ENCODE results near the gene CHCHD1. TPM values are rescaled to one million over a fixed set of nuclear protein-coding genes. Genes with fewer than 3 reads are reported as not detected.

CHCHD1 gene
- polyA plus RNA-seq, 2 of the 4 experiments (the other 2 are of a cell fraction): 75.4 to 80.6 TPM

DNA sequence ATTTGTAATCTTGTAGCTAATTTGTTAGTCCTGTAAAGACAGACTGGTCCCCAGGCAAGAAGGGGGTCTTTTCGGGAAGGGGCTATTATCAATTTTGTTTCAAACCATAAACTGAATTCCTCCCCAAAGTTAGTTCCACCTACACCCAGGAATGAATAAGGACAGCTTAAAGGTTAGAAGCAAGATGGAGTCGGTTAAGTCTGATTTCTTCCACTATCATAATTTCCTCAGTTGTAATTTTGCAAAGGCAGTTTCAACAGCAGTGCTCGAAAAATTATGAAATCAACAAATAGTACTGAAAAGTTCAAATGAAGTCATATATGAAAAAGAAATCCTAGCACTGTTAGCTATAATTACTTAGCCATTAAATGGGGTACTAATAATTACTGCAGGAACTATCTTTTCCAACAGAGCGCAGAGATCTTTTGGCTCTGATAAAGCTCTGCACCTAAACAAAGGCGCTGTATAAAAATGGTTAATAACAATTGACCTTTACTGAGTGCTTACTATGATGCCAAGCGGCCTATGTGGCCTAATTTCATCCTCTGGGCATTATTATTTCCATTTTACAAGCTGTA is 38.4 kb upstream of the CHCHD1 start (continued):
- TF ChIP-seq, protein P1, sequence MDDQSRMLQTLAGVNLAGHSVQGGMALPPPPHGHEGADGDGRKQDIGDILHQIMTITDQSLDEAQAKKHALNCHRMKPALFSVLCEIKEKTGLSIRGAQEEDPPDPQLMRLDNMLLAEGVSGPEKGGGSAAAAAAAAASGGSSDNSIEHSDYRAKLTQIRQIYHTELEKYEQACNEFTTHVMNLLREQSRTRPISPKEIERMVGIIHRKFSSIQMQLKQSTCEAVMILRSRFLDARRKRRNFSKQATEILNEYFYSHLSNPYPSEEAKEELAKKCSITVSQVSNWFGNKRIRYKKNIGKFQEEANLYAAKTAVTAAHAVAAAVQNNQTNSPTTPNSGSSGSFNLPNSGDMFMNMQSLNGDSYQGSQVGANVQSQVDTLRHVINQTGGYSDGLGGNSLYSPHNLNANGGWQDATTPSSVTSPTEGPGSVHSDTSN (IDR thresholded peaks at IDR 0.05): no peak
- TF ChIP-seq GATA3 (IDR thresholded peaks at IDR 0.05; ENCODE audit: borderline replicate concordance) (no peak), CBX2 (IDR thresholded peaks at IDR 0.05; ENCODE audit: borderline replicate concordance, low read depth) (no peak), TFCP2L1 (CRISPR knock-in tag; IDR thresholded peaks at IDR 0.05) (peak; percentile 78; the same call in 1 of the 2 replicates)

DNA sequence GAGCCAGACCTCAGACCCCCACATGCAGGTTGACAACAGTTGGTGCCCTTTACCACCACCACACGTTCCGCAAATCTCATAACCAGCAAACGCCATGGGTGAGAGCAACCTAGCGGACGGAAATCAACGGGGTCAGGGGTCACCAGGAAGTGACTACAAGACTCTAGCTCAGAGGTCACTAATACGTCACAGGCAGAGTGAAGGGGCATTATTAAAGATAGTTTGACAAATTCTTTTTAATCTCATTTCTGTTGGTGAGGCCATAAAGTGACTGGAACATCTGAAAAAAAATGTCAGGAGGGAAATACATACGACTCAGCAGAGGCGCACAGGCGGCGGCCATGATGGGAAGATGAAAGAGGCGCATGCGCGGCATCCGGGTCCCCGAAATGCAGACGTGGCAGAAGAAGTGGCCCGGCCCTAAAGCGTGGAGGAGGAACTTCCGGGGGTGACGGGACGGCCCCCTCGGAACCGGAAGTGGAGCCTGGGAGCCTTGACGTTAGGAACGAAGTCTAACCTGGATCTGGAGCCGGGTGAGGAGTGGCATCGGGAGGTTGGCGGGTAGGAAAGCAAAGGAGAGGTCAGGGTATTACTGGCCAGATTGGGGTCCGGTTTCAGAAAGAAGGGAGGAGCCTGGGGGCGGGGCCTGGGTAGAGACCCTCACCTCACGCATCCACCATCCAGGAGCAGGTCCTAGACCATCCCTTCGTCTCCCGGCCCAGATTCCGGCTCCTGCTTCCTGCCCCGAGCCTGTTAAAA is 37.8 kb upstream of the CHCHD1 start, which contains the start of gene SEC24C:
TSS of gene SEC24C (plus strand) at position 468 of the 759 bp plus-strand sequence. CDS start 2,461 bp downstream, outside the sequence.
- ChIA-PET CTCF (interaction anchor here (1.6 kb wide), 1 partner anchor 13 kb away, joined by 7 read pairs; no protein-coding TSS in a partner anchor), POLR2A (interaction anchor here (0.9 to 4.3 kb wide), 5 partner anchors 14 to 133 kb away, joined by 3 to 45 read pairs (median 4); partner anchors contain the start of gene CHCHD1)
- ATAC-seq (peak; percentile 94 to 96), DNase-seq (ENCODE audit: low read depth in 1 of 2, low spot score in 1 of 2) (peak; percentile 96 to 97), FAIRE-seq (no peak)
- Histone ChIP-seq H3K4me2 (peak within 1 kb of the TSS; percentile 95), H3K27ac (peak within 1 kb of the TSS; percentile 90 to 94), H3K4me1 (peaks cover 35% of the 10 kb centered on the region), H3K9me3 (no peaks in the 10 kb centered on the region), H3K4me3 (peak within 1 kb of the TSS; percentile 72)
- under 1% methylated on average over 36 of the region's 36 CpGs for WGBS (ENCODE audit: missing lambda C conversion rate)
- TF ChIP-seq SMC3 (IDR thresholded peaks at IDR 0.05) (no peak), EHF (CRISPR knock-in tag; IDR thresholded peaks at IDR 0.05) (0 out of 2 replicates have a peak, but pooled peaks have one; percentile 44), ZNF302 (CRISPR knock-in tag; IDR thresholded peaks at IDR 0.05) (no peak), RFX5 (IDR thresholded peaks at IDR 0.05) (no peak; the same call in 1 of the 2 replicates), TFCP2L1 (CRISPR knock-in tag; IDR thresholded peaks at IDR 0.05) (no peak), FOSL2 (IDR thresholded peaks at IDR 0.05) (no peak), FOSL2 (CRISPR knock-in tag; IDR thresholded peaks at IDR 0.05) (peak; percentile 3; the same call in 1 of the 2 replicates), EHMT2 (IDR thresholded peaks at IDR 0.05; ENCODE audit: low read depth) (no peak), CHD2 (IDR thresholded peaks at IDR 0.05; ENCODE audit: low read length, partially characterized antibody) (no peak), CEBPB (IDR thresholded peaks at IDR 0.05) (no peak), PHF8 (IDR thresholded peaks at IDR 0.05; ENCODE audit: borderline replicate concordance, low read depth) (no peak), CBX2 (IDR thresholded peaks at IDR 0.05; ENCODE audit: borderline replicate concordance, low read depth) (no peak), ESRRA (IDR thresholded peaks at IDR 0.05; ENCODE audit: borderline replicate concordance, low read length) (no peak), SREBF2 (IDR thresholded peaks at IDR 0.05) (no peak), ZSCAN20 (CRISPR knock-in tag; IDR thresholded peaks at IDR 0.05) (no peak), NPAS2 (CRISPR knock-in tag; IDR thresholded peaks at IDR 0.05; ENCODE audit: borderline replicate concordance) (no peak), MYC (IDR thresholded peaks at IDR 0.05; ENCODE audit: borderline replicate concordance, low read length) (peak; percentile 84), JUNB (IDR thresholded peaks at IDR 0.05) (no peak), POLR2A (IDR thresholded peaks at IDR 0.05; ENCODE audit: low read length) (peak; percentile 53), NR3C1 (IDR thresholded peaks at IDR 0.05) (no peak), RARB (CRISPR knock-in tag; IDR thresholded peaks at IDR 0.05) (no peak), KDM1A (IDR thresholded peaks at IDR 0.05; ENCODE audit: low read depth) (no peak), JUN (IDR thresholded peaks at IDR 0.05) (peak; percentile 92 to 93; a peak in 3 of 5 replicates), HOXB5 (CRISPR knock-in tag; IDR thresholded peaks at IDR 0.05) (no peak)
- TF ChIP-seq, protein P2, sequence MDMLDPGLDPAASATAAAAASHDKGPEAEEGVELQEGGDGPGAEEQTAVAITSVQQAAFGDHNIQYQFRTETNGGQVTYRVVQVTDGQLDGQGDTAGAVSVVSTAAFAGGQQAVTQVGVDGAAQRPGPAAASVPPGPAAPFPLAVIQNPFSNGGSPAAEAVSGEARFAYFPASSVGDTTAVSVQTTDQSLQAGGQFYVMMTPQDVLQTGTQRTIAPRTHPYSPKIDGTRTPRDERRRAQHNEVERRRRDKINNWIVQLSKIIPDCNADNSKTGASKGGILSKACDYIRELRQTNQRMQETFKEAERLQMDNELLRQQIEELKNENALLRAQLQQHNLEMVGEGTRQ (IDR thresholded peaks at IDR 0.05): no peak
- TF ChIP-seq, protein P3, sequence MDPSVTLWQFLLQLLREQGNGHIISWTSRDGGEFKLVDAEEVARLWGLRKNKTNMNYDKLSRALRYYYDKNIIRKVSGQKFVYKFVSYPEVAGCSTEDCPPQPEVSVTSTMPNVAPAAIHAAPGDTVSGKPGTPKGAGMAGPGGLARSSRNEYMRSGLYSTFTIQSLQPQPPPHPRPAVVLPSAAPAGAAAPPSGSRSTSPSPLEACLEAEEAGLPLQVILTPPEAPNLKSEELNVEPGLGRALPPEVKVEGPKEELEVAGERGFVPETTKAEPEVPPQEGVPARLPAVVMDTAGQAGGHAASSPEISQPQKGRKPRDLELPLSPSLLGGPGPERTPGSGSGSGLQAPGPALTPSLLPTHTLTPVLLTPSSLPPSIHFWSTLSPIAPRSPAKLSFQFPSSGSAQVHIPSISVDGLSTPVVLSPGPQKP (IDR thresholded peaks at IDR 0.05; ENCODE audit: low read depth, low read length): no peak
- TF ChIP-seq, protein P4, sequence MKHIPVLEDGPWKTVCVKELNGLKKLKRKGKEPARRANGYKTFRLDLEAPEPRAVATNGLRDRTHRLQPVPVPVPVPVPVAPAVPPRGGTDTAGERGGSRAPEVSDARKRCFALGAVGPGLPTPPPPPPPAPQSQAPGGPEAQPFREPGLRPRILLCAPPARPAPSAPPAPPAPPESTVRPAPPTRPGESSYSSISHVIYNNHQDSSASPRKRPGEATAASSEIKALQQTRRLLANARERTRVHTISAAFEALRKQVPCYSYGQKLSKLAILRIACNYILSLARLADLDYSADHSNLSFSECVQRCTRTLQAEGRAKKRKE (CRISPR knock-in tag; IDR thresholded peaks at IDR 0.05; ENCODE audit: low read depth): peak; percentile 34; the same call in 1 of the 2 replicates
- TF ChIP-seq, protein P1 (IDR thresholded peaks at IDR 0.05): peak; percentile 24; the same call in 1 of the 2 replicates
- TF ChIP-seq, protein P5, sequence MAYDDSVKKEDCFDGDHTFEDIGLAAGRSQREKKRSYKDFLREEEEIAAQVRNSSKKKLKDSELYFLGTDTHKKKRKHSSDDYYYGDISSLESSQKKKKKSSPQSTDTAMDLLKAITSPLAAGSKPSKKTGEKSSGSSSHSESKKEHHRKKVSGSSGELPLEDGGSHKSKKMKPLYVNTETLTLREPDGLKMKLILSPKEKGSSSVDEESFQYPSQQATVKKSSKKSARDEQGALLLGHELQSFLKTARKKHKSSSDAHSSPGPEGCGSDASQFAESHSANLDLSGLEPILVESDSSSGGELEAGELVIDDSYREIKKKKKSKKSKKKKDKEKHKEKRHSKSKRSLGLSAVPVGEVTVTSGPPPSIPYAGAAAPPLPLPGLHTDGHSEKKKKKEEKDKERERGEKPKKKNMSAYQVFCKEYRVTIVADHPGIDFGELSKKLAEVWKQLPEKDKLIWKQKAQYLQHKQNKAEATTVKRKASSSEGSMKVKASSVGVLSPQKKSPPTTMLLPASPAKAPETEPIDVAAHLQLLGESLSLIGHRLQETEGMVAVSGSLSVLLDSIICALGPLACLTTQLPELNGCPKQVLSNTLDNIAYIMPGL (CRISPR knock-in tag; IDR thresholded peaks at IDR 0.05; ENCODE audit: borderline replicate concordance): no peak
- TF ChIP-seq, protein P6, sequence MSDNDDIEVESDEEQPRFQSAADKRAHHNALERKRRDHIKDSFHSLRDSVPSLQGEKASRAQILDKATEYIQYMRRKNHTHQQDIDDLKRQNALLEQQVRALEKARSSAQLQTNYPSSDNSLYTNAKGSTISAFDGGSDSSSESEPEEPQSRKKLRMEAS (IDR thresholded peaks at IDR 0.05): peak; percentile 64

All from A549 (cell line).